A549 (cell line): Measurements from ENCODE around the gene PGBD5.
A peak's percentile ranks its signal among the peaks of the same experiment; 100 is the strongest.

Experiments used
- CEBPB ChIP-seq, 2 experiments: fragments of >200 bp in 1 of 2; sonication (Bioruptor Twin) in 1 of 2; formaldehyde crosslinking in 1 of 2; IDR thresholded peaks; 2 replicates each; pipeline ENCODE4 v1.6.1; 2012 to 2016
- CHD2 ChIP-seq: fragments of 150-350 bp; IDR thresholded peaks from 2 replicates; pipeline ENCODE4 v1.6.1; 2014; ENCODE audit warnings: low read length; ENCODE audit not compliant: partially characterized antibody
- CHD4 ChIP-seq: fragments of 200-600 bp; sonication (generic); IDR thresholded peaks from 2 replicates; pipeline ENCODE4 v1.6.1; 2016; ENCODE audit warnings: antibody characterized with exemption, mild to moderate bottlenecking, borderline replicate concordance
- CTCF ChIP-seq: fragments of >200 bp; sonication (Bioruptor Twin); formaldehyde crosslinking; IDR thresholded peaks from 3 replicates; pipeline ENCODE4 v1.5.1; 2016
- GATA3 ChIP-seq: IDR thresholded peaks from 2 replicates; pipeline ENCODE4 v1.6.1; 2012; ENCODE audit warnings: borderline replicate concordance
- KDM1A ChIP-seq: fragments of 200-600 bp; sonication (generic); IDR thresholded peaks from 2 replicates; pipeline ENCODE4 v1.6.1; 2016; ENCODE audit warnings: low read depth, mild to moderate bottlenecking
- MAX ChIP-seq: IDR thresholded peaks from 2 replicates; pipeline ENCODE4 v1.6.1; 2012
- MYC ChIP-seq: IDR thresholded peaks from 2 replicates; pipeline ENCODE4 v1.6.1; 2012; ENCODE audit warnings: mild to moderate bottlenecking, inconsistent platforms, low read length, improper control_type of control experiment, borderline replicate concordance
- PBX3 ChIP-seq: IDR thresholded peaks from 2 replicates; pipeline ENCODE4 v1.6.1; 2012
- POLR2A ChIP-seq: IDR thresholded peaks from 2 replicates; pipeline ENCODE4 v1.6.1; 2012; ENCODE audit warnings: mild to moderate bottlenecking, low read length
- POLR2AphosphoS2 ChIP-seq: conservative IDR thresholded peaks from 2 replicates; pipeline ENCODE4 v1.6.1; 2012; ENCODE audit warnings: low read length, improper control_type of control experiment, inconsistent platforms
- RAD21 ChIP-seq, 2 experiments: fragments of >200 bp in 1 of 2; sonication (Bioruptor Twin) in 1 of 2; formaldehyde crosslinking in 1 of 2; IDR thresholded peaks in 1 of 2; conservative IDR thresholded peaks in 1 of 2; 2 replicates in 1 of 2; 3 replicates in 1 of 2; pipeline ENCODE4 v1.6.1; 2012 to 2018; ENCODE audit warnings: inconsistent platforms in 1 of 2
- RNF2 ChIP-seq: fragments of 200-600 bp; sonication (generic); IDR thresholded peaks from 2 replicates; pipeline ENCODE4 v1.6.1; 2016; ENCODE audit warnings: low read depth, mild to moderate bottlenecking, antibody characterized with exemption, moderate library complexity, borderline replicate concordance
- SMC3 ChIP-seq: fragments of >200 bp; sonication (Bioruptor Twin); formaldehyde crosslinking; IDR thresholded peaks from 3 replicates; pipeline ENCODE4 v1.6.1; 2018; ENCODE audit warnings: inconsistent platforms

GRCh38 chr1:230381049-230381467 is 45.1 kb downstream of the PGBD5 start:
- TF ChIP-seq CTCF (no peak), RAD21 (conservative IDR thresholded peaks at IDR 0.05 in 1 of 2, IDR thresholded peaks at IDR 0.05 in 1 of 2) (no peak), PBX3 (no peak), MAX (no peak), SMC3 (no peak), POLR2A (no peak), RNF2 (no peak), CHD4 (no peak), GATA3 (no peak), POLR2AphosphoS2 (no peak), CHD2 (no peak), CEBPB (IDR thresholded peaks at IDR 0.05) (0 out of 4 replicates have a peak, but pooled peaks of 1 of the 2 experiments have one; percentile 27), MYC (no peak), KDM1A (no peak)
